GM23248 (cell line): Measurements from ENCODE around the gene PSMC6.

Experiments used
- EZH2 ChIP-seq: fragments of 200-600 bp; sonication (generic); IDR thresholded peaks from 2 replicates; pipeline ENCODE4 v1.6.1; 2018; ENCODE audit warnings: antibody characterized with exemption, mild to moderate bottlenecking; ENCODE audit not compliant: insufficient read depth, poor library complexity, severe bottlenecking
- EZH2phosphoT487 ChIP-seq: fragments of 200-600 bp; sonication (generic); IDR thresholded peaks from 2 replicates; pipeline ENCODE4 v1.6.1; 2018; ENCODE audit warnings: antibody characterized with exemption, moderate library complexity, mild to moderate bottlenecking, low read depth; ENCODE audit not compliant: insufficient read depth

DNA sequence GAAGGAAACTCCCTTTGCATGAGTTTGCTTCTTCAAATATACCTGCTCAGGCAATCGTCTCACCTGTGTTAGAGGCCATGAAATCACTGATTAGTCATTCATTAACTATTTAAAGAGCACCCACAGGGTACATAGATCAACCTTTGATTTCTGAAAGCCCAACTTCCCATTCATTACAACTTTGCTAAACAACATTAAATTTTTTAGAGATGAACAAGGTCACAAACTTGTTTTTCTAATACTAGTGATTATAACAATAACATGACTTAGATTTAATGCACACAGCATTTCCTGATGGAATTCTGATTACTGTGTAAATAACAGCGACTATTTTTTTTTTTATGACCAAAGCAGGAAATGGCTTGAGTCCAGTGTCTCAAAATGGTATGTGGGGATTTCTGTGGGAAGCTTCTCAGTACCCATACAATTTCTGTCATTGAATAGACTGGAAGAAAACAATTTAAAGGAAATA, 6.3 kb upstream of the PSMC6 start:
- no peak for TF ChIP-seq EZH2
- TF ChIP-seq EZH2phosphoT487 = no peak
